ENCODE results near the gene MORF4L2. TPM values are rescaled to one million over a fixed set of nuclear protein-coding genes. Genes with fewer than 3 reads are reported as not detected.

Gene MORF4L2
- total RNA-seq, 3 donors from 2014 or later (not counting 1 experiment from before 2014, with no cell fraction given) = 136 to 227 (median 141) TPM

- Mint-ChIP-seq H3K27ac (no peak overlapping the region), H3K27me3 (ENCODE audit: low read depth in 2 of 2) (peaks cover 4 to 12% of the 10 kb centered on the region in 2 donors), H3K4me1 (no peaks in the 10 kb centered on the region), H3K9me3 (no peaks in the 10 kb centered on the region), H3K36me3 (no peaks in the 10 kb centered on the region), H3K4me3 (no peak overlapping the region)
- H3K4me3 ChIP-seq (ENCODE audit: low read length) = no peak overlapping the region
- no peak for TF ChIP-seq CTCF (IDR thresholded peaks at IDR 0.05)
- intact Hi-C loops (cut with micrococcal nuclease) = no loop called here
- no peaks in the 10 kb centered on the region for H3K27me3 ChIP-seq (ENCODE audit: control insufficient read depth, insufficient read depth, low read length)
- ATAC-seq = no peak
- WGBS (ENCODE audit: insufficient coverage) = 63% methylated on average over 2 of the region's 2 CpGs
- no peak overlapping the region for H3K27ac ChIP-seq (ENCODE audit: low read length)
- DNase-seq = no peak
- no peaks in the 10 kb centered on the region for H3K4me1 ChIP-seq (ENCODE audit: control insufficient read depth, insufficient read depth, low read length)
- H3K9me3 ChIP-seq (ENCODE audit: control insufficient read depth, insufficient read depth, low read length) = no peaks in the 10 kb centered on the region
- no peaks in the 10 kb centered on the region for H3K36me3 ChIP-seq (ENCODE audit: control insufficient read depth, insufficient read depth, low read length)
Observed at GRCh38 chrX:103716962-103717361, 30.5 kb upstream of the MORF4L2 start.

GRCh38 chrX:103710609-103711008, 24.1 kb upstream of the MORF4L2 start, which contains the start of gene TMEM31:
TSS of gene TMEM31 (plus strand) at chrX:103710909. CDS start at chrX:103712259, 1,350 bp downstream.
- no peak within 1 kb of the TSS for H3K27ac Mint-ChIP-seq
- WGBS (ENCODE audit: insufficient coverage) = 95% methylated on average over 5 of the region's 5 CpGs
- intact Hi-C loops (cut with micrococcal nuclease) = loop anchor here (2.0 kb wide), 1 partner anchor 178 kb away; no protein-coding TSS in a partner anchor

GRCh38 chrX:103704863-103705262, 18.4 kb upstream of the MORF4L2 start:
- no peak for DNase-seq
- no peak for TF ChIP-seq CTCF (IDR thresholded peaks at IDR 0.05)
- Histone ChIP-seq H3K4me3 (ENCODE audit: low read length) (no peak overlapping the region), H3K27me3 (ENCODE audit: control insufficient read depth, insufficient read depth, low read length) (no peaks in the 10 kb centered on the region), H3K36me3 (ENCODE audit: control insufficient read depth, insufficient read depth, low read length) (no peaks in the 10 kb centered on the region), H3K27ac (ENCODE audit: low read length) (no peak overlapping the region), H3K4me1 (ENCODE audit: control insufficient read depth, insufficient read depth, low read length) (no peaks in the 10 kb centered on the region), H3K9me3 (ENCODE audit: control insufficient read depth, insufficient read depth, low read length) (no peaks in the 10 kb centered on the region)
- intact Hi-C loops (cut with micrococcal nuclease) = no loop called here
- no peak overlapping the region for H3K4me3 Mint-ChIP-seq
- H3K9me3 Mint-ChIP-seq = no peaks in the 10 kb centered on the region
- H3K27me3 Mint-ChIP-seq (ENCODE audit: low read depth in 2 of 2) = peaks cover 0 to 11% of the 10 kb centered on the region in 2 donors
- no peak overlapping the region for H3K27ac Mint-ChIP-seq
- ATAC-seq = no peak
- H3K36me3 Mint-ChIP-seq = no peaks in the 10 kb centered on the region
- no peaks in the 10 kb centered on the region for H3K4me1 Mint-ChIP-seq
- 100% methylated on average over 2 of the region's 3 CpGs for WGBS (ENCODE audit: insufficient coverage)

More at GRCh38 chrX:103710609-103711008, 24.1 kb upstream of the MORF4L2 start, which contains the start of gene TMEM31:
- H3K4me3 Mint-ChIP-seq = no peak within 1 kb of the TSS
- H3K27ac ChIP-seq (ENCODE audit: low read length) = no peak within 1 kb of the TSS
- no peaks in the 10 kb centered on the region for H3K36me3 ChIP-seq (ENCODE audit: control insufficient read depth, insufficient read depth, low read length)
- H3K9me3 ChIP-seq (ENCODE audit: control insufficient read depth, insufficient read depth, low read length) = no peaks in the 10 kb centered on the region
- no peaks in the 10 kb centered on the region for H3K27me3 ChIP-seq (ENCODE audit: control insufficient read depth, insufficient read depth, low read length)
- H3K4me1 Mint-ChIP-seq = no peaks in the 10 kb centered on the region
- H3K36me3 Mint-ChIP-seq = no peaks in the 10 kb centered on the region
- no peak for ATAC-seq
- peaks cover 0 to 8% of the 10 kb centered on the region in 2 donors for H3K27me3 Mint-ChIP-seq (ENCODE audit: low read depth in 2 of 2)
- no peaks in the 10 kb centered on the region for H3K4me1 ChIP-seq (ENCODE audit: control insufficient read depth, insufficient read depth, low read length)
- DNase-seq = no peak
- no peak within 1 kb of the TSS for H3K4me3 ChIP-seq (ENCODE audit: low read length)
- H3K9me3 Mint-ChIP-seq = no peaks in the 10 kb centered on the region
- TF ChIP-seq CTCF (IDR thresholded peaks at IDR 0.05) = no peak

- H3K4me3 Mint-ChIP-seq = no peak overlapping the region
- ATAC-seq = no peak
- no peaks in the 10 kb centered on the region for H3K36me3 Mint-ChIP-seq
- no peak for DNase-seq
- H3K27me3 Mint-ChIP-seq (ENCODE audit: low read depth in 2 of 2) = peaks cover 4 to 21% of the 10 kb centered on the region in 2 donors
- Histone ChIP-seq H3K9me3 (ENCODE audit: control insufficient read depth, insufficient read depth, low read length) (no peaks in the 10 kb centered on the region), H3K27me3 (ENCODE audit: control insufficient read depth, insufficient read depth, low read length) (no peaks in the 10 kb centered on the region), H3K4me3 (ENCODE audit: low read length) (no peak overlapping the region), H3K27ac (ENCODE audit: low read length) (no peak overlapping the region), H3K4me1 (ENCODE audit: control insufficient read depth, insufficient read depth, low read length) (no peaks in the 10 kb centered on the region), H3K36me3 (ENCODE audit: control insufficient read depth, insufficient read depth, low read length) (no peaks in the 10 kb centered on the region)
- H3K9me3 Mint-ChIP-seq = no peaks in the 10 kb centered on the region
- intact Hi-C loops (cut with micrococcal nuclease) = no loop called here
- H3K27ac Mint-ChIP-seq = no peak overlapping the region
- H3K4me1 Mint-ChIP-seq = no peaks in the 10 kb centered on the region
- TF ChIP-seq CTCF (IDR thresholded peaks at IDR 0.05) = no peak
- WGBS (ENCODE audit: insufficient coverage) = 89% methylated on average over 4 of the region's 5 CpGs
Observed at GRCh38 chrX:103699243-103699642, 12.7 kb upstream of the MORF4L2 start.

All from natural killer cell (primary cell).